Measurements from ENCODE around the gene ULBP1. TPM values are rescaled to one million over a fixed set of nuclear protein-coding genes. Genes with fewer than 3 reads are reported as not detected.
A peak's percentile ranks its signal among the peaks of the same experiment; 100 is the strongest.
"Not testable (repeated sequence)": the region's sequence is repeated elsewhere in the genome, so short reads cannot be mapped to it uniquely, and the experiment has no call there.

The ULBP1 gene
- total and polyA plus RNA-seq, 2 experiments from 2014 or later = 0.27 TPM

DNA sequence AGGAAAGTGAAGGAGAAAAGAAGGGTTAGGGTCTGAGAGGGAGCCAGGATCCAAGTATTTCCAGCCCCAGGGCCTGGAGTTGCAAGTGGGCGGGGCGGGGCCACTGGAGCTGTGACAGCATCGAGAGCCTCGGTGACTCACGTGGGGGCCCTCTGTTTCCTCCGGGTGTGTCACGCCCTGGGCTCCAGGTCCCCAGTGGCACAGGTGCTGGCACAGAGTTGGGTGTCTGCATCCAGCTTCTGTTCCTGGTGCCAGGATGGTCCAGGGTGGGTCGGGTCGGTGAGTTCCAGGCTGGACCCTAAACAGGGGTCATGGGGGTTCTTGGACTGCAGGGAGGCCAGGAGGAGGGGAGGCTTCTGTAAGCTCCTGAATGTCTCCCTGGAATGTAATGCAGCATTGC is 44.8 kb downstream of the ULBP1 start:
- H3K27me3 ChIP-seq = peaks cover 55% of the 10 kb centered on the region
- no peak overlapping the region for H3K4me3 ChIP-seq
- no peaks in the 10 kb centered on the region for H3K79me2 ChIP-seq
- no peaks in the 10 kb centered on the region for H3K36me3 ChIP-seq (replicated peaks; ENCODE audit: insufficient read depth, low read depth)
- H3K9me3 ChIP-seq (ENCODE audit: low read depth) = no peaks in the 10 kb centered on the region
- H3K4me1 ChIP-seq (ENCODE audit: insufficient read depth) = no peaks in the 10 kb centered on the region
- TF ChIP-seq EZH2 (IDR thresholded peaks at IDR 0.05; ENCODE audit: borderline replicate concordance) (no peak), EZH2phosphoT487 (IDR thresholded peaks at IDR 0.05; ENCODE audit: low read depth, severe bottlenecking, unreplicated experiment) (no peak)
- TF ChIP-seq, protein P1, sequence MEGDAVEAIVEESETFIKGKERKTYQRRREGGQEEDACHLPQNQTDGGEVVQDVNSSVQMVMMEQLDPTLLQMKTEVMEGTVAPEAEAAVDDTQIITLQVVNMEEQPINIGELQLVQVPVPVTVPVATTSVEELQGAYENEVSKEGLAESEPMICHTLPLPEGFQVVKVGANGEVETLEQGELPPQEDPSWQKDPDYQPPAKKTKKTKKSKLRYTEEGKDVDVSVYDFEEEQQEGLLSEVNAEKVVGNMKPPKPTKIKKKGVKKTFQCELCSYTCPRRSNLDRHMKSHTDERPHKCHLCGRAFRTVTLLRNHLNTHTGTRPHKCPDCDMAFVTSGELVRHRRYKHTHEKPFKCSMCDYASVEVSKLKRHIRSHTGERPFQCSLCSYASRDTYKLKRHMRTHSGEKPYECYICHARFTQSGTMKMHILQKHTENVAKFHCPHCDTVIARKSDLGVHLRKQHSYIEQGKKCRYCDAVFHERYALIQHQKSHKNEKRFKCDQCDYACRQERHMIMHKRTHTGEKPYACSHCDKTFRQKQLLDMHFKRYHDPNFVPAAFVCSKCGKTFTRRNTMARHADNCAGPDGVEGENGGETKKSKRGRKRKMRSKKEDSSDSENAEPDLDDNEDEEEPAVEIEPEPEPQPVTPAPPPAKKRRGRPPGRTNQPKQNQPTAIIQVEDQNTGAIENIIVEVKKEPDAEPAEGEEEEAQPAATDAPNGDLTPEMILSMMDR (IDR thresholded peaks at IDR 0.05; ENCODE audit: poor library complexity) = no peak
- WGBS (ENCODE audit: low lambda C conversion rate, missing lambda C conversion rate) = 67% methylated on average over 9 of the region's 9 CpGs
- no peak overlapping the region for H3K27ac ChIP-seq
- peak; percentile 61 for DNase-seq (ENCODE audit: low spot score)
- H2AFZ ChIP-seq = no peak overlapping the region
- H4K20me1 ChIP-seq (ENCODE audit: insufficient read depth, poor library complexity, severe bottlenecking) = no peaks in the 10 kb centered on the region
- no peak overlapping the region for H3K4me2 ChIP-seq
- no peaks in the 10 kb centered on the region for H3K9me2 ChIP-seq (replicated peaks; ENCODE audit: insufficient read depth)

DNA sequence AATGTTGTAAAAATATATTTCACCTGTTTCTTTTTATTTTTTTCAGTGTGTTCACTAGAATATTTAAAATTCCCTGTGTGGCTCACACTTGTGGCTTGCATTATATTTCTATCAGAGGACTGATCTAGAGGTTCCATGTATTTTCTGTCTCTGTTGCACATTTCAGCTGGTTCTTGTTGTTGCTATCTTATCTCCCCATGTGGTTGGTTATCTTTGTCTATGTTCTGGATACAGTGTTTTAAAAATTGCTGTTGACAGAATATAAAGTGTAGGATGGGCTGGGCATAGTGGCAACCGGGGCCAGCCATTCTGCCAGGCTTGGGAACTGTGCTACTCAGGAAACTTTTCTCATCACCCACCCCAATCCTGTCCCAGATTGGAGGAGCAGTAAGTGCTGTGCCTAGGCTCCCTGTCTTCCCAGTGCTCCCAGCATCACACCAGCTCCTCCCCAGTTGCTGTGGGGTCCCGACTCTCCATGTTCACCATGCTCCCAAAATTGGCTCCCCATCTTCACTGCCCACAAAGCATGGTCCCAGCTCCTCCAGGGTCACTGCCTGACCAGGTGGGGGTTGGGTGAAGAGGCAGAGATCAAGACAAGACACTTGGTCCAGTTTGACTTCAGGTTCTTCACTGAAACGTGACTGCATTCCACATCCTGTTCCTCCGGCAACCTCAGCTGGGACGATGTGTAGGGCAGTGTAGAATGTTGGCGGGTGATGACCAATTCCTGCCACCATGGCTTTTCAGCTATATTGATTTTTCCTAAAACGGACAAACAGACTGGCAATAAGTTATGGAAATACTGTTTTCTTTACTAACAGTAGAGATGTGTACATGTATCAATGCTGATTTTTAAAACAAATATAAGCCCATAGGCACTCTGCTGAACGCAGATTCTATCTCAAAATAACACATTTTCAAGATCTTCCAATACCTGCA is 49.4 kb downstream of the ULBP1 start:
- not testable (repeated sequence) for H3K9me2 ChIP-seq (replicated peaks; ENCODE audit: insufficient read depth); H3K4me2 ChIP-seq; DNase-seq (ENCODE audit: low spot score); H4K20me1 ChIP-seq (ENCODE audit: insufficient read depth, poor library complexity, severe bottlenecking); H3K4me1 ChIP-seq (ENCODE audit: insufficient read depth); H3K27ac ChIP-seq; H3K4me3 ChIP-seq; H3K9me3 ChIP-seq (ENCODE audit: low read depth); H3K36me3 ChIP-seq (replicated peaks; ENCODE audit: insufficient read depth, low read depth); H3K79me2 ChIP-seq; H2AFZ ChIP-seq
- H3K27me3 ChIP-seq = peaks cover 87% of the 10 kb centered on the region
- 51% methylated on average over 8 of the region's 8 CpGs for WGBS (ENCODE audit: low lambda C conversion rate, missing lambda C conversion rate)

DNA sequence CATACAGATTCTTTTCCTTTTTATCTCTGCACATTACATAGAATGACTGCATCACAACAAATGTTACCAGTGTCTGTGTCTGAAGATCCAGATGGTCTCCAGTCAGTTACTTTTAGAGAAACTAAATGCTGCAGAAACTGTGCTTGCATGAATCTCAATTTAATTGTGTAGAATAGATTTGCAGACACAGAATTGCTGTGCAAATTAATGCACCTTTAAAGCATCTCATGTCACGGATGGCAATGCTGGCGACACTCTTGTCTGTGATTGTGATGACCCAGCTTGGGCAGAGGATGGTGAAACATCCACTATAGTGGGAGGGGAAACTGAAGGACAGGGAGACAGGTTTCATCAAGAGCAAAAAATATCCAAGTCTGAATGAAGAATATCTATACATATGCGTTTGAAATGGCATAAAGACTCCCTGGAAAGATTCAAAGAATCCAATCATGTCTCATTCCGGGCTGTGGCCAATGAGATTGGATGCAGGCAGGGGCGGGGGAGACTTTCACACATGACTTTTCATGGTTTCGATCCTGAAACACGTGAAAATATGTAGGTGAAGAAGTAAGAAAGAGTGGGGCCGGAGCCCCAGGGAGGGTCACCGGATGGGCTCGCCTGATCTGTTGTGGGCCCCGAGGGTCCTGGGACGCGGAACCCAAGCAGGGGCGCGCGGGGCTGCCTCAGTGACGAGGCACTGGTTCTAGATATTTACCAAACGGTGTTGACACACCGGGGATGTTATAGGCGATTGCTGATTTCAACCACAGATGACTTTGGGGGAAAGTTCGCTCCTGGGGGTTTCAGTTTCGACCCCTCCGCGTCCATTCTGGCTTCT is 50.3 kb downstream of the ULBP1 start:
- 22% methylated on average over 12 of the region's 24 CpGs for WGBS (ENCODE audit: low lambda C conversion rate, missing lambda C conversion rate)
- not testable (repeated sequence) for H3K9me2 ChIP-seq (replicated peaks; ENCODE audit: insufficient read depth); H3K79me2 ChIP-seq; H3K4me3 ChIP-seq; H3K4me1 ChIP-seq (ENCODE audit: insufficient read depth); H3K27ac ChIP-seq; H3K9me3 ChIP-seq (ENCODE audit: low read depth); H2AFZ ChIP-seq; H3K36me3 ChIP-seq (replicated peaks; ENCODE audit: insufficient read depth, low read depth); DNase-seq (ENCODE audit: low spot score); H4K20me1 ChIP-seq (ENCODE audit: insufficient read depth, poor library complexity, severe bottlenecking)
- H3K27me3 ChIP-seq = peaks cover 89% of the 10 kb centered on the region
- H3K4me2 ChIP-seq = peak overlapping the region; percentile 64
- peak; percentile 48 for TF ChIP-seq EZH2 (IDR thresholded peaks at IDR 0.05; ENCODE audit: borderline replicate concordance)

DNA sequence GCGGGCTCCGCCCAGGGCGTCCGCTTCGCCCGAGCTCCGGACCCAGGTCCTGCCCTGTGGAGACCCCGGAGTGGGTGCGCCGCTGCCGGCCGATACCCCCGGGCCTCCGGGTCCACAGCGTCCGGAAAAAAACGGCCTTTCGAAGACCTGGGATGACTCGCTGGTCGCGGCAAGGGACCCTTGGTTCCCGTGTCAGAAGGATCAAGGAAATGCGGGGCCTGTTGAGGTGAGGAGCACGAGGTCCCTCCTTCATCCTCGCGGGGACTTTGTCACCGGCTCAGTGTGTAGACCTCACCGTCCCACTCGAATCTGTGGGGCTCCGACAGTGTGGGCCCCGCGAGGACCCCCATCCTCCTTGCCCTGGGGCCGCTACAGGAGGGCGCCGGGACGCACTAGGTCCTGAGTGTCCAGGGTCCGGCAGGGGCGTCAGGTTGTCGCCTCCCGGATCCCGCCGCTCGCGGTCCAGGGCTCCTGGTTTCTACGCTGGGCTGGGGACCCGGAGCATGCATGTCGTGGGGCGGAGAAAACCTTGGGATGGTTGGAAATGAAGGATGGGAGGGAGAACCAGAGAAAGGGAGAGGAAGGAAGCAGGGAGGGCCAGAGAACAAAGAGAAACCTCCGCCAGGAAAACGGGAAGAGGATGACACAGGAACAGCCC is 51.0 kb downstream of the ULBP1 start:
- H3K4me1 ChIP-seq (ENCODE audit: insufficient read depth); H2AFZ ChIP-seq; H3K79me2 ChIP-seq; H4K20me1 ChIP-seq (ENCODE audit: insufficient read depth, poor library complexity, severe bottlenecking); H3K36me3 ChIP-seq (replicated peaks; ENCODE audit: insufficient read depth, low read depth); H3K27ac ChIP-seq; H3K9me2 ChIP-seq (replicated peaks; ENCODE audit: insufficient read depth); H3K9me3 ChIP-seq (ENCODE audit: low read depth); H3K4me3 ChIP-seq; DNase-seq (ENCODE audit: low spot score): not testable (repeated sequence)
- Histone ChIP-seq H3K27me3 (peaks cover 85% of the 10 kb centered on the region), H3K4me2 (peak overlapping the region; percentile 64)
- 11% methylated on average over 32 of the region's 50 CpGs for WGBS (ENCODE audit: low lambda C conversion rate, missing lambda C conversion rate)
- TF ChIP-seq EZH2 (IDR thresholded peaks at IDR 0.05; ENCODE audit: borderline replicate concordance) = peak; percentile 37
- peak; percentile 53 for TF ChIP-seq EZH2phosphoT487 (IDR thresholded peaks at IDR 0.05; ENCODE audit: low read depth, severe bottlenecking, unreplicated experiment)

DNA sequence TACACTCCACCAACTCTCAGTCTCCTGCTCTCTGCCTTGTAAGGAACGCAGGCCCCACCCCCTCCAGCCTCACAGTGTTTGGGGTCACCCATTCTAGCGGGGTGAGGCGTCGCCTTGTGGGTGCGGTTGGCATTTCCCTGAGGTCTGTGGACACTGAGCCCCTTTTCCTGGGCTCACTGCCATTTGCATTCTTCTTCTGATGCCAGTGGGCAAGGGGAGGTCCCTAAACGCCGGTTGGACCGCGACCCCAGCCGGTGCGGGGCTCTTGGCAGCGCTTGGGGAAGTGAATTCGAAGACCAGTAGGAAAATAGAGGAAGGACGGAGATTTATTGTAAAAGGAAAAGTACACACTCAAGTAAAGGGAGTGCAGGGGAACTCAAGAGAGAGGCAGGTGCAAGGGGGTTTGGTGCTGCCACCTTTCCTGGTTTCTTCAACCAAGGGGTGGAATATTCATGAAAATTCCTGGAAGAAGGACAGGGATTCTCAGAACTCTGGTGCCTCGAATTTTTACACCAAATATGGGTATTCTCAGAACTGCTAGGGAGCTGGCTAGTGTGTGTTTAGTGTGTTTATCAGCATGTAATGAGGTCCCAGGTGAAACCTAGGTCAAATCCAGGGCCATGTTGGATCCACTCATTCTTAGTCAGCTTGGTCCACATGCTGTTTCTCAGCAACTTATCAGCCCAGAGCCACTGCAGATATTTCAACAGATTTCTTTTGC is 51.7 kb downstream of the ULBP1 start:
- 18% methylated on average over 15 of the region's 15 CpGs for WGBS (ENCODE audit: low lambda C conversion rate, missing lambda C conversion rate)
- H3K4me2 ChIP-seq = peak overlapping the region; percentile 64

More for the DNA sequence above, 51.7 kb downstream of the ULBP1 start:
- H3K9me3 ChIP-seq (ENCODE audit: low read depth); H3K4me3 ChIP-seq; H3K79me2 ChIP-seq; H2AFZ ChIP-seq; H3K27ac ChIP-seq; H4K20me1 ChIP-seq (ENCODE audit: insufficient read depth, poor library complexity, severe bottlenecking); DNase-seq (ENCODE audit: low spot score); H3K36me3 ChIP-seq (replicated peaks; ENCODE audit: insufficient read depth, low read depth); H3K9me2 ChIP-seq (replicated peaks; ENCODE audit: insufficient read depth); H3K4me1 ChIP-seq (ENCODE audit: insufficient read depth): not testable (repeated sequence)
- peaks cover 78% of the 10 kb centered on the region for H3K27me3 ChIP-seq

All from hepatocyte (in vitro differentiated cells).